Measurements from ENCODE around the gene COX19. TPM values are rescaled to one million over a fixed set of nuclear protein-coding genes. Genes with fewer than 3 reads are reported as not detected.

The COX19 gene
- total and polyA plus RNA-seq, 2 donors (not counting 1 experiment from before 2014, with no cell fraction given): 14.7 to 38.3 TPM

DNA sequence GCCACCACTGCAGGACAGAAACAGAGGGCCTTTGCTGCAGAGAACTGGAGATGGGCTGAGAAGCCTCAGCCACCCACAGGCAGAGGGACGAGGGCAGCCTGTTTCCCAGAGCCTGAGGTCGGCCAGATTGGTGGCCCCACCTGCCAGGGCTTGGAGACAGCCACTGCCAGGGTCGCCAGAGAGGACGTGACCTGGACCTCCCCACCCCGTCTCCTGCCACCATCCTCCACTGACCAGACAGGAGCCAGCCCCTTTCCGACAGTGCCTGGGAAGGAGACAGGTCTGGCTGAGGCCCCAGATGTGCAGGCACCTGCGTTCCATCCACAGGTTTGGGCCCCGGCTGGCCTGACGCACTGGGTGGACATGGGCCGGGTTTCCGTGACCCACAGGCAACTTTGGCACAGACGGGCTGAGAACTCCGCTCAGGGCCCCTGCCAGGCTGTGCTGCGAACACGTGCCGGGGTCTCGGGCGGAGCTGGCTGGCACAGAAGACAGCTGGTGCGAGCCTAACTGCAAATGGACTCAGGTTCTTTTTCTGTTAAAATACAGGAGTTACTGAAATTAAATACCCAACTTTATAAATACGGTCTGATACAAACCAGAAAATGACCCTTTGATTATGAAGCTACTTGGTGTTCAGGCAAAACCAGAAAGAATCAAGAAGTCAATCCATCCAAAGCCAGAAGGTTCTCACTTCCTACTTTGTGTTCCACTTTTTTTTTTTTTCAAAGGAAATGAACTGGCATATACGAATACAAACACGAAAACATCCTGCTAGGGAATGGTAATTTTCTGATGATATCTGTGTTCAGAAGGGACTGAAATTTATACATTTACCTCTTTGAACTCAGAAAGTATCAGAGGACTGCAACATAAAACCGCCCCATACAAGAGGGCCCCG, 6.9 kb downstream of the COX19 start:
- TF ChIP-seq, protein P1, sequence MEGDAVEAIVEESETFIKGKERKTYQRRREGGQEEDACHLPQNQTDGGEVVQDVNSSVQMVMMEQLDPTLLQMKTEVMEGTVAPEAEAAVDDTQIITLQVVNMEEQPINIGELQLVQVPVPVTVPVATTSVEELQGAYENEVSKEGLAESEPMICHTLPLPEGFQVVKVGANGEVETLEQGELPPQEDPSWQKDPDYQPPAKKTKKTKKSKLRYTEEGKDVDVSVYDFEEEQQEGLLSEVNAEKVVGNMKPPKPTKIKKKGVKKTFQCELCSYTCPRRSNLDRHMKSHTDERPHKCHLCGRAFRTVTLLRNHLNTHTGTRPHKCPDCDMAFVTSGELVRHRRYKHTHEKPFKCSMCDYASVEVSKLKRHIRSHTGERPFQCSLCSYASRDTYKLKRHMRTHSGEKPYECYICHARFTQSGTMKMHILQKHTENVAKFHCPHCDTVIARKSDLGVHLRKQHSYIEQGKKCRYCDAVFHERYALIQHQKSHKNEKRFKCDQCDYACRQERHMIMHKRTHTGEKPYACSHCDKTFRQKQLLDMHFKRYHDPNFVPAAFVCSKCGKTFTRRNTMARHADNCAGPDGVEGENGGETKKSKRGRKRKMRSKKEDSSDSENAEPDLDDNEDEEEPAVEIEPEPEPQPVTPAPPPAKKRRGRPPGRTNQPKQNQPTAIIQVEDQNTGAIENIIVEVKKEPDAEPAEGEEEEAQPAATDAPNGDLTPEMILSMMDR (IDR thresholded peaks at IDR 0.05): no peak
- no peak for TF ChIP-seq EZH2 (IDR thresholded peaks at IDR 0.05; ENCODE audit: borderline replicate concordance, insufficient read depth, low read depth, low read length, poor library complexity, severe bottlenecking)
- peaks cover 18 to 26% of the 10 kb centered on the region in 2 donors for H3K4me1 ChIP-seq (ENCODE audit: control insufficient read depth in 2 of 2, insufficient read depth in 2 of 2, low read length in 2 of 2)
- H4K20me1 ChIP-seq (ENCODE audit: control insufficient read depth, insufficient read depth, low read length, poor library complexity, severe bottlenecking): peaks cover 83% of the 10 kb centered on the region
- DNase-seq: no peak
- intact Hi-C loops (cut with micrococcal nuclease): no loop called here
- ChIA-PET POLR2A (no interaction called here), CTCF (interaction anchor here (0.6 to 1.1 kb wide), 2 partner anchors 59 to 207 kb away, joined by 3 read pairs; no protein-coding TSS in a partner anchor)
- Mint-ChIP-seq H3K4me3 (no peak overlapping the region), H3K27ac (no peak overlapping the region), H3K27me3 (no peaks in the 10 kb centered on the region), H3K4me1 (peaks cover 39% of the 10 kb centered on the region), H3K9me3 (ENCODE audit: insufficient read depth) (no peaks in the 10 kb centered on the region)
- ATAC-seq (ENCODE audit: low read depth): no peak
- peaks cover 0 to 8% (median 0%) of the 10 kb centered on the region in 4 experiments for H3K27me3 ChIP-seq (replicated peaks in 1 of 4; ENCODE audit: control extremely low read depth in 1 of 4, control insufficient read depth in 3 of 4, insufficient read depth in 4 of 4, low read length in 3 of 4)
- over 99% methylated on average over 21 of the region's 24 CpGs for WGBS (ENCODE audit: insufficient coverage)
- H2AFZ ChIP-seq (ENCODE audit: insufficient read depth, low read depth, low read length, poor library complexity, severe bottlenecking): no peak overlapping the region
- H3K9me3 ChIP-seq (ENCODE audit: control extremely low read depth in 1 of 3, control insufficient read depth in 2 of 3, insufficient read depth in 1 of 3, low read length in 2 of 3): peaks cover 0 to 7% (median 0%) of the 10 kb centered on the region in 3 donors
- no peak overlapping the region for H3K9ac ChIP-seq (ENCODE audit: low read length)
- H3K36me3 ChIP-seq (replicated peaks in 1 of 2; ENCODE audit: control extremely low read depth in 1 of 2, control insufficient read depth in 1 of 2, extremely low read depth in 1 of 2, insufficient read depth in 2 of 2, low read length in 1 of 2): peaks cover 4 to 58% of the 10 kb centered on the region in 2 experiments
- peaks cover 44% of the 10 kb centered on the region for H3K79me2 ChIP-seq (ENCODE audit: control insufficient read depth, insufficient read depth, low read length)
- H3K4me2 ChIP-seq (replicated peaks; ENCODE audit: low read depth, low read length, poor library complexity, severe bottlenecking): no peak overlapping the region
- H3K4me3 ChIP-seq (ENCODE audit: control extremely low read depth in 1 of 5, extremely low read depth in 1 of 5, insufficient read depth in 1 of 5, low read depth in 2 of 5, low read length in 4 of 5): no peak overlapping the region
- no peak overlapping the region for H3K27ac ChIP-seq (ENCODE audit: low read length in 2 of 2)

All from B cell (primary cell).